ENCODE data around the gene MAPRE2. TPM values are rescaled to one million over a fixed set of nuclear protein-coding genes. Genes with fewer than 3 reads are reported as not detected.

MAPRE2 gene
- total and polyA plus RNA-seq, 4 donors, result 65.3 to 203 (median 129) TPM

DNA sequence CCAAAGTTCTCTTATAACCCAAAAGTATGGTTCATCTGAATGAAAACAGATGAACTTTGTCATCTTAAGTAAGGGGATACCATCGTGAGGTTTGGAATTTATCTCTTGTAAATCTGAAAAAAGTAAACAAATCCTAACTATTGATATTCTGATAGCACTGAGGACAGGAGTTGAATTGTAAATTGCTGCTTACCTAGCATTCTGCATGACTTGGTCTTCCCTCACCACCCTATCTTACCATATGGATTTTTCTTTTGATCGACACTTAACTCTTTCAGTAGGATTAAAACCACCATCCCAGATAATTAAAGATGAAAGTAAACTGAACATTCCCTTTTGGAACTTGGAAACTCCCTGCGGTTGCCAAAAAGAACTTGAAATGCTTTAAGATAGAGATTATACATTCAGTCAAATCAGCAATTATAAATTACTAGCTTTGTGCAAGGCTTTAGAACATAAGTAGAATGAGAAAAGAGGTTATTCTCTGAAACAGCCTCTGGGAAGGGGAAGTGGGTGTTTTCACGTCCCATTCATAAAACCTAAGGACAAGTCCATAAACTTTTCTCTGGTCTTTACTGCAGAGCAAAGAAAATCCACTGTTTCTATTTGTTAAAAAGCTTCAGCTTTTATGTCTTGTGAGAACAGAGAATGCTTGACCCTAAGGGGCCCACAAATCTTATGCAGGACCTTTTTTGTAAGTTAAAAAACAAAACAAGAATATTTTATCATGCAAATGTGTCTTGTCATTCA, 149.9 kb downstream of the MAPRE2 start:
- DNase-seq (ENCODE audit: low read depth in 4 of 6, low spot score in 6 of 6), result no peak
- H3K9me3 ChIP-seq (ENCODE audit: control insufficient read depth, insufficient read depth, low read length), result no peaks in the 10 kb centered on the region
- peak overlapping the region; percentile 79 for H3K27ac ChIP-seq (ENCODE audit: low read depth, low read length)
- no peaks in the 10 kb centered on the region for H3K27me3 ChIP-seq (ENCODE audit: control insufficient read depth, insufficient read depth, low read length)
- H3K36me3 ChIP-seq (ENCODE audit: control insufficient read depth, insufficient read depth, low read length), result no peaks in the 10 kb centered on the region
- no peak overlapping the region for H3K4me3 ChIP-seq (ENCODE audit: low read depth, low read length)
- WGBS (ENCODE audit: insufficient coverage), result no CpG with 5 or more reads among the region's 4 CpGs
- H3K4me1 ChIP-seq (ENCODE audit: control insufficient read depth, insufficient read depth, low read length), result no peaks in the 10 kb centered on the region

DNA sequence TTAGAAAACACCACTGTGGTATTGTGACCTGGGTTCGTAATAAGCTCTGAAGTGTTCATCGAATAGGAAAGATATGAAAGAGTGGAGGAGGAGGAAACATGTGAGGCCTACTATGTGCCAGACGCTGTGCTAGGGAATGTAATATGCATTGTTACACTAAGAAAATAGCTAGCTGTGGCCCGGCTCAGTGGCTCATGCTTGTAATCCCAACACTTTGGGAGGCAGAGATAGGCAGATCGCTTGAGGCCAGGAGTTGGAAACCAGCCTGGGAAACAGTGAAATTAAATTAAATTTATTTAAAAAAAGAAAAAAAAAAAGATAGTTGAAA, 150.4 kb downstream of the MAPRE2 start:
- WGBS (ENCODE audit: insufficient coverage), result 17% methylated on average over 2 of the region's 5 CpGs
- H3K4me3 ChIP-seq (ENCODE audit: low read depth, low read length), result no peak overlapping the region
- peak overlapping the region; percentile 79 for H3K27ac ChIP-seq (ENCODE audit: low read depth, low read length)
- no peaks in the 10 kb centered on the region for H3K9me3 ChIP-seq (ENCODE audit: control insufficient read depth, insufficient read depth, low read length)
- H3K27me3 ChIP-seq (ENCODE audit: control insufficient read depth, insufficient read depth, low read length), result no peaks in the 10 kb centered on the region
- H3K4me1 ChIP-seq (ENCODE audit: control insufficient read depth, insufficient read depth, low read length), result no peaks in the 10 kb centered on the region
- DNase-seq (ENCODE audit: low read depth in 4 of 6, low spot score in 6 of 6), result no peak
- H3K36me3 ChIP-seq (ENCODE audit: control insufficient read depth, insufficient read depth, low read length), result no peaks in the 10 kb centered on the region

DNA sequence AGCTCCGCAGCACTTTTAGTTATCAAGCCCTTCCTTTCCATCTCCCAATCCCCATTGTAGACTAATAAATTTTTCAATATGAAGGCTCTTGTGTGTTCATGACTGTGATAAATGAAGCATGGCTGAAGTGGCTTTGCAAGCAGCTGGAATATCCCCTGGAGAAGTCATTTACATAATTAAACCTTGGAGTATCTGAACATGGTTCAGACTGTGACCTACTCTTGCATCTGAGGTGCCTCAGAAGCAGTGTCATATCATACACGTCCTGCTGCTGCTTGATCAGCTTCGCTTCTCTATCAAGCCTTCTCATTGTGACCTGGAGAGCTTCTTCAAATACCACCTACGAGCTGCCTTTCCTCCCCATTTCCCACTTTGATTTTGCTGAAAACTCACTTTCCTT, 151.2 kb downstream of the MAPRE2 start:
- WGBS (ENCODE audit: insufficient coverage), result 86% methylated on average over 2 of the region's 4 CpGs
- Histone ChIP-seq H3K4me1 (ENCODE audit: control insufficient read depth, insufficient read depth, low read length) (no peaks in the 10 kb centered on the region), H3K27me3 (ENCODE audit: control insufficient read depth, insufficient read depth, low read length) (no peaks in the 10 kb centered on the region), H3K36me3 (ENCODE audit: control insufficient read depth, insufficient read depth, low read length) (no peaks in the 10 kb centered on the region), H3K27ac (ENCODE audit: low read depth, low read length) (peak overlapping the region; percentile 34), H3K9me3 (ENCODE audit: control insufficient read depth, insufficient read depth, low read length) (no peaks in the 10 kb centered on the region), H3K4me3 (ENCODE audit: low read depth, low read length) (no peak overlapping the region)
- DNase-seq (ENCODE audit: low read depth in 4 of 6, low spot score in 6 of 6), result peak in 1 of 6 donors; percentile 74

Small RNA genes within 50 kb of the gene (small RNA-seq; reads per million reads assigned to genes)
- not detected for gene AC015967.2 (ENCODE audit: low replicate concordance)

Other genes with a start within 250 kb of the MAPRE2 start
- gene ZNF397, start 199.6 kb downstream of the MAPRE2 start, total RNA-seq, result 10 to 100 TPM; 39.3 to 41.0 TPM
- gene ZNF397, start 199.6 kb downstream of the MAPRE2 start, polyA plus RNA-seq (ENCODE audit: insufficient read length in 2 of 2), result 10 to 100 TPM; 49.3 to 52.8 TPM
- gene ZSCAN30, start 248.8 kb downstream of the MAPRE2 start, total RNA-seq, result 10 to 100 TPM; 22.7 to 30.9 TPM
- gene ZSCAN30, start 248.8 kb downstream of the MAPRE2 start, polyA plus RNA-seq (ENCODE audit: insufficient read length in 2 of 2), result 10 to 100 TPM; 33.6 to 40.3 TPM

Measured in spinal cord (tissue), 10 donors.